Caki2 (cell line): Measurements from ENCODE around the gene BUD31. TPM values are rescaled to one million over a fixed set of nuclear protein-coding genes. Genes with fewer than 3 reads are reported as not detected.

Experiments used
- DNase-seq: peaks from one replicate; pipeline ENCODE4 v3.0.0-alpha.2; 2015; ENCODE audit warnings: low read depth
- in situ Hi-C: cut with HindIII; loops from 2 replicates; pipeline ENCODE4 v1.10.0; 2016; ENCODE audit warnings: low sequenced_read_pairs, low pct_unique_long_range_greater_than_20kb, mixed read lengths
- total RNA-seq: library from RNA; depleted of rRNA; stranded (reverse); fragments of >200 nt; shearing (Covaris generic); gene quantifications from 2 replicates; pipeline ENCODE4 v1.2.3, GENCODE V29; 2014; ENCODE audit warnings: low replicate concordance; rRNA removed

Gene BUD31
- total RNA-seq, 1 experiment from 2014 or later, result 73.2 TPM

- in situ Hi-C loops, result no loop called here
- no peak for DNase-seq
These were observed 44.3 kb downstream of the BUD31 start for GRCh38 chr7:99453105-99453504.

GRCh38 chr7:99455874-99456273 is 47.1 kb downstream of the BUD31 start:
- in situ Hi-C loops, result no loop called here
- no peak for DNase-seq

DNA sequence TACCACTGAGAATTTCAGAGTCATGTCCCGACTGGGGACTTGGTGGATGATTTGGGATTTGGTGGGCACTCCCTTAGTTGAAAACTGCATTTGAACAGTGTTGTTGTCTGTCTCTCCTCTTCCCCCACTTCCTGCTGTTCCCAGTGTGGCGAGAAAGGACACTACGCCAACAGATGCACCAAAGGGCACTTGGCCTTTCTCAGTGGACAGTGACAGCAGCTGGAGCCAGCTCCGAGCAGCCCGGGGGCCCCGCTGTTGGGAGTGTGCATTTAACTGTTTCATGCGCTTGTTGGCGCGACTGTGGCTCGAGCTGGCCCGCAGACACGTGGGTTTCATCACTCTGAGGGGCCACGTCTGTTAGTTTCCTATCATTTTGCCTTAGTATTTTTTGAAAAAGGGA is 47.5 kb downstream of the BUD31 start:
- DNase-seq, result no peak
- in situ Hi-C loops, result no loop called here

DNA sequence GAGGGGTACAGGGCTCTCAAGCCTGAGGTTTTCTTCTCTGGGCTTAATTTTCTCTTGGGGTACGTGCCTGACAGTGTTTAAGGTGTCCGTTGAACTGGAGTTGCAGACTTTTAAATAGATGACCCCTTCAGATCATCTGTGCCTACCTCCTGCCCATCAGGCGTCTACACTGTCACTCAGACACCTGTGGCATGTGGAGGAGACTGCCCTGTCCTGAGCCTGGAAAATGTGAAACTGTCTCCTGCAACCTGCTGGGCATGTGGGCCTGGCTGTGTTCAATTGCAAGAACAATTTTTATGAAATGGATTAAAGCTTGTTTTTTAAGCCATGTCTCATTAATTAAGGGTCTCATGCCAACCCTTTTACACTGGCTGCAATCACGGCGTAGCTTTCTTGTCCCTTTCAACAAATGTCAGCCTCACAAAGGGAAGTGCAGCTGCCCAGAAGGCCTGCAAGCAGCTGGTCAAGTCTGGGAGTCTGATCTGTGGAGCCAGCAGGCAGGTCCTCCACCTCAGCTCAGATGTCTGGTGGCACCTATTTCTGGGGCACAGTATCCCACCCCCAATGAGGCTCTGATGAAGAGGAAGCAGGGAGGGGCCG is 48.4 kb downstream of the BUD31 start:
- in situ Hi-C loops, result no loop called here
- DNase-seq, result no peak

GRCh38 chr7:99457650-99458493 is 49.1 kb downstream of the BUD31 start:
- in situ Hi-C loops, result no loop called here
- DNase-seq, result no peak

GRCh38 chr7:99459087-99459486 is 50.3 kb downstream of the BUD31 start:
- DNase-seq, result no peak
- in situ Hi-C loops, result no loop called here

- in situ Hi-C loops, result no loop called here
- no peak for DNase-seq
These were observed 51.9 kb downstream of the BUD31 start for GRCh38 chr7:99460651-99461050.

- in situ Hi-C loops, result no loop called here
- no peak for DNase-seq
These were observed 52.5 kb downstream of the BUD31 start for GRCh38 chr7:99461221-99461620.

- in situ Hi-C loops, result no loop called here
These were observed 56.6 kb downstream of the BUD31 start for GRCh38 chr7:99465421-99465768.

GRCh38 chr7:99468336-99468918 is 59.7 kb downstream of the BUD31 start:
- no peak for DNase-seq
- in situ Hi-C loops, result no loop called here

More at GRCh38 chr7:99465421-99465768, 56.6 kb downstream of the BUD31 start:
- DNase-seq, result no peak

Other genes starting within 250 kb of the BUD31 start
- gene KPNA7, start 200.9 kb upstream of the BUD31 start, total RNA-seq, result 1.1 and 2.3 TPM in 2 replicates
- 0.09 and 0.24 TPM in 2 replicates for gene MYH16, start 136.1 kb upstream of the BUD31 start, total RNA-seq
- 125 and 179 TPM in 2 replicates for gene ARPC1A, start 83.1 kb upstream of the BUD31 start, total RNA-seq
- 491 and 523 TPM in 2 replicates for gene ARPC1B, start 34.2 kb upstream of the BUD31 start, total RNA-seq
- gene PDAP1, start 372 bp upstream of the BUD31 start, total RNA-seq, result 144 and 213 TPM in 2 replicates
- 7.3 and 14.2 TPM in 2 replicates for gene PTCD1, start 29.8 kb downstream of the BUD31 start, total RNA-seq
- 31.4 and 31.7 TPM in 2 replicates for gene CPSF4, start 30.0 kb downstream of the BUD31 start, total RNA-seq
- gene ATP5MF, start 57.2 kb downstream of the BUD31 start, total RNA-seq, result 1,239 and 1,635 TPM in 2 replicates
- 8.7 and 12.2 TPM in 2 replicates for gene ZNF789, start 63.9 kb downstream of the BUD31 start, total RNA-seq
- 11.9 and 17.8 TPM in 2 replicates for gene ZNF394, start 91.3 kb downstream of the BUD31 start, total RNA-seq
- 5.3 and 6.7 TPM in 2 replicates for gene ZKSCAN5, start 95.7 kb downstream of the BUD31 start, total RNA-seq
- 1.8 and 4.1 TPM in 2 replicates for gene FAM200A, start 143.1 kb downstream of the BUD31 start, total RNA-seq
- gene ZNF655, start 149.7 kb downstream of the BUD31 start, total RNA-seq, result 10.7 and 20.9 TPM in 2 replicates
- not detected in 2 replicates for gene TMEM225B, start 189.3 kb downstream of the BUD31 start, total RNA-seq
- gene ZSCAN25, start 208.0 kb downstream of the BUD31 start, total RNA-seq, result 5.3 and 11.8 TPM in 2 replicates